Measurements from ENCODE around the gene ARHGAP40. TPM values are rescaled to one million over a fixed set of nuclear protein-coding genes. Genes with fewer than 3 reads are reported as not detected.

ARHGAP40 gene
- total and polyA plus RNA-seq, 9 of the 15 experiments (the other 6 are each of a cell fraction or from before 2014, with no cell fraction given): not detected

GRCh38 chr20:38674092-38674764 is 72.6 kb downstream of the ARHGAP40 start (continued):
- TF ChIP-seq ZNF785 (CRISPR knock-in tag; IDR thresholded peaks at IDR 0.05) (no peak), POLR3A (IDR thresholded peaks at IDR 0.05; ENCODE audit: borderline replicate concordance, extremely low read depth, insufficient read depth, insufficient read length) (no peak), NONO (IDR thresholded peaks at IDR 0.05; ENCODE audit: low read depth in 2 of 2, low read length in 1 of 2) (no peak), ZKSCAN3 (CRISPR knock-in tag; IDR thresholded peaks at IDR 0.05) (no peak), POLR2G (IDR thresholded peaks at IDR 0.05; ENCODE audit: low read depth, low read length) (peak; percentile 89), USF2 (CRISPR knock-in tag; IDR thresholded peaks at IDR 0.05) (no peak), NR1H2 (CRISPR knock-in tag; IDR thresholded peaks at IDR 0.05) (no peak), L3MBTL2 (IDR thresholded peaks at IDR 0.05) (0 out of 2 replicates have a peak, but pooled peaks have one; percentile 65), SMARCA4 (IDR thresholded peaks at IDR 0.05) (no peak), SPI1 (IDR thresholded peaks at IDR 0.05; ENCODE audit: borderline replicate concordance, low read depth, low read length) (no peak), ZNF766 (CRISPR knock-in tag; conservative IDR thresholded peaks at IDR 0.05) (no peak), PHTF2 (CRISPR knock-in tag; IDR thresholded peaks at IDR 0.05) (no peak), HIVEP1 (CRISPR knock-in tag; IDR thresholded peaks at IDR 0.05) (no peak), CBX2 (IDR thresholded peaks at IDR 0.05; ENCODE audit: insufficient read depth, low read length, poor library complexity, severe bottlenecking) (no peak), ZNF140 (CRISPR knock-in tag; IDR thresholded peaks at IDR 0.05) (no peak), CTCFL (IDR thresholded peaks at IDR 0.05; ENCODE audit: borderline replicate concordance, insufficient read depth, low read depth, low read length, poor library complexity, severe bottlenecking) (no peak), EP400 (IDR thresholded peaks at IDR 0.05) (peak; percentile 61; the same call in 1 of the 2 replicates), SMAD2 (IDR thresholded peaks at IDR 0.05; ENCODE audit: low read depth, low read length) (no peak), TEAD1 (CRISPR knock-in tag; IDR thresholded peaks at IDR 0.05) (no peak), CSDE1 (IDR thresholded peaks at IDR 0.05) (no peak)
- TF ChIP-seq, protein P1, sequence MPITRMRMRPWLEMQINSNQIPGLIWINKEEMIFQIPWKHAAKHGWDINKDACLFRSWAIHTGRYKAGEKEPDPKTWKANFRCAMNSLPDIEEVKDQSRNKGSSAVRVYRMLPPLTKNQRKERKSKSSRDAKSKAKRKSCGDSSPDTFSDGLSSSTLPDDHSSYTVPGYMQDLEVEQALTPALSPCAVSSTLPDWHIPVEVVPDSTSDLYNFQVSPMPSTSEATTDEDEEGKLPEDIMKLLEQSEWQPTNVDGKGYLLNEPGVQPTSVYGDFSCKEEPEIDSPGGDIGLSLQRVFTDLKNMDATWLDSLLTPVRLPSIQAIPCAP (CRISPR knock-in tag; IDR thresholded peaks at IDR 0.05; ENCODE audit: borderline replicate concordance): no peak
- TF ChIP-seq, protein P2, sequence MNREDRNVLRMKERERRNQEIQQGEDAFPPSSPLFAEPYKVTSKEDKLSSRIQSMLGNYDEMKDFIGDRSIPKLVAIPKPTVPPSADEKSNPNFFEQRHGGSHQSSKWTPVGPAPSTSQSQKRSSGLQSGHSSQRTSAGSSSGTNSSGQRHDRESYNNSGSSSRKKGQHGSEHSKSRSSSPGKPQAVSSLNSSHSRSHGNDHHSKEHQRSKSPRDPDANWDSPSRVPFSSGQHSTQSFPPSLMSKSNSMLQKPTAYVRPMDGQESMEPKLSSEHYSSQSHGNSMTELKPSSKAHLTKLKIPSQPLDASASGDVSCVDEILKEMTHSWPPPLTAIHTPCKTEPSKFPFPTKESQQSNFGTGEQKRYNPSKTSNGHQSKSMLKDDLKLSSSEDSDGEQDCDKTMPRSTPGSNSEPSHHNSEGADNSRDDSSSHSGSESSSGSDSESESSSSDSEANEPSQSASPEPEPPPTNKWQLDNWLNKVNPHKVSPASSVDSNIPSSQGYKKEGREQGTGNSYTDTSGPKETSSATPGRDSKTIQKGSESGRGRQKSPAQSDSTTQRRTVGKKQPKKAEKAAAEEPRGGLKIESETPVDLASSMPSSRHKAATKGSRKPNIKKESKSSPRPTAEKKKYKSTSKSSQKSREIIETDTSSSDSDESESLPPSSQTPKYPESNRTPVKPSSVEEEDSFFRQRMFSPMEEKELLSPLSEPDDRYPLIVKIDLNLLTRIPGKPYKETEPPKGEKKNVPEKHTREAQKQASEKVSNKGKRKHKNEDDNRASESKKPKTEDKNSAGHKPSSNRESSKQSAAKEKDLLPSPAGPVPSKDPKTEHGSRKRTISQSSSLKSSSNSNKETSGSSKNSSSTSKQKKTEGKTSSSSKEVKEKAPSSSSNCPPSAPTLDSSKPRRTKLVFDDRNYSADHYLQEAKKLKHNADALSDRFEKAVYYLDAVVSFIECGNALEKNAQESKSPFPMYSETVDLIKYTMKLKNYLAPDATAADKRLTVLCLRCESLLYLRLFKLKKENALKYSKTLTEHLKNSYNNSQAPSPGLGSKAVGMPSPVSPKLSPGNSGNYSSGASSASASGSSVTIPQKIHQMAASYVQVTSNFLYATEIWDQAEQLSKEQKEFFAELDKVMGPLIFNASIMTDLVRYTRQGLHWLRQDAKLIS (CRISPR knock-in tag; IDR thresholded peaks at IDR 0.05): no peak

All from K562 (cell line).